Urinary bladder (tissue), 4 donors: ENCODE results near the gene FMO5. TPM values are rescaled to one million over a fixed set of nuclear protein-coding genes. Genes with fewer than 3 reads are reported as not detected.
"Not testable (repeated sequence)": the region's sequence is repeated elsewhere in the genome, so short reads cannot be mapped to it uniquely, and the experiment has no call there.

Source experiments
- DNase-seq: peaks from one replicate; pipeline ENCODE4 v3.0.0-alpha.2; 2015; ENCODE audit errors: extremely low spot score
- H3K27ac ChIP-seq: one replicate; pipeline ENCODE4 v1.5.1; 2013; ENCODE audit warnings: low read depth, mild to moderate bottlenecking, moderate library complexity
- H3K36me3 ChIP-seq: one replicate; pipeline ENCODE4 v1.6.1; 2013; ENCODE audit warnings: mild to moderate bottlenecking, moderate library complexity; ENCODE audit not compliant: insufficient read depth
- H3K4me1 ChIP-seq: one replicate; pipeline ENCODE4 v1.6.1; 2013; ENCODE audit warnings: mild to moderate bottlenecking, moderate library complexity; ENCODE audit not compliant: insufficient read depth
- H3K4me3 ChIP-seq: one replicate; pipeline ENCODE4 v1.5.1; 2013; ENCODE audit warnings: low read depth, low read length
- WGBS: extraction: QIAGEN DNeasy Blood & Tissue Kit; methylation state at CpG from one replicate; pipeline ENCODE4 v1.1.7; 2013; 5-methylcytosine and 5-hydroxymethylcytosine counted together
- polyA plus RNA-seq: library from polyadenylated mRNA; stranded (reverse); fragments of 200-250 nt; gene quantifications from one replicate; pipeline ENCODE4 v1.2.3, GENCODE V29; 2013
- total RNA-seq: library from RNA; depleted of rRNA; stranded (reverse); fragments of >200 nt; gene quantifications from one replicate; pipeline ENCODE4 v1.2.3, GENCODE V29; 2014
- donor health status: healthy with polysubstance abuse.
- donor health status: healthy.

The FMO5 gene
- total and polyA plus RNA-seq, 2 donors, result 4.8 to 9.5 TPM

- Histone ChIP-seq H3K27ac (no peak overlapping the region), H3K4me3 (no peak overlapping the region), H3K4me1 (no peaks in the 10 kb centered on the region), H3K36me3 (no peaks in the 10 kb centered on the region)
- 94% methylated on average over 6 of the region's 6 CpGs for WGBS
- DNase-seq, result no peak
Measured at GRCh38 chr1:147245129-147245528, 20.0 kb upstream of the FMO5 start.

DNA sequence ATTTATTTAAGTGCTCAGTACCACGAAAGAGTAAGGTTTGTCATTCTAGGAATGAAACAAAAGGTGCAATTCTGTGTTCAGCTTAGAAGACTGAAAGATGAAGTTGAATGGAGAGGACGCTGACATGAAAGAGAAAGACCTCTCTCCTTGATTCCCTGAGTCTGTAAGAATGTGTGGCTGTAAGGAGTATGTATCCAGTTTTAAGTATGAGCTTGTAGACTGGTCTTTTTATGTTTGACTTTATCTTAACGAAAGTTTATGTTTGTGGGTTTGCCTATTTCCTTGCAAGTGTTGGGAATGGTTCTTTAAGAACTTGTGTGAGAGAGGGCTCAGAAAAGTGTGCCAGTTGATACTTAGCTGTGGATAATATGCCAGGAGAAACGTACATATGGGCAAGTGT is 18.7 kb upstream of the FMO5 start:
- 14% methylated on average over 4 of the region's 4 CpGs for WGBS
- peak overlapping the region; percentile 77 for H3K4me3 ChIP-seq
- H3K4me1 ChIP-seq, result no peaks in the 10 kb centered on the region
- H3K27ac ChIP-seq, result no peak overlapping the region
- no peak for DNase-seq
- H3K36me3 ChIP-seq, result no peaks in the 10 kb centered on the region

DNA sequence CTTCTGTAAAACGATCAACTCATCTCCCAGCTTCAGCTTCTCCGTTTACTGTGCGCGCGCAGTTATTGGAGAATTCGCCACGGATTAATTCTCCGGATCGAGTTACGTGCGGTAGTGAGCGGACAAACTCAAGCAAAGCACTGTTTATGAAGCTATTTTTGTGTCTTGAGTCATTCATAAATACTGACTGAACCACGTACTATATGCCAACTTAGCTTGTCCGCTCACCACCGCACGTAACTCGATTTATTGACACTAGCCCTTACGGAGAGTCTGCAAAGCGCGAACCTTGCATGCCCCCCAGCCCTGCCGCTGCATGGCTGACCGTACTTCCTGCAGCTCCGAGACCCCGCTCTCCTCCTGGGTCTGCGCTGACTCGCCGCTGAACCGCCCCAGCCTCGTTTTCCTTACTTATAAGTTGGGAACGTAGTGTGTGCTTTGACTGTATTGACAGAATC is 18.1 kb upstream of the FMO5 start:
- no peak for DNase-seq
- Histone ChIP-seq H3K36me3 (no peaks in the 10 kb centered on the region), H3K4me1 (no peaks in the 10 kb centered on the region), H3K27ac (peak overlapping the region; percentile 64), H3K4me3 (peak overlapping the region; percentile 77)
- WGBS, result under 1% methylated on average over 30 of the region's 30 CpGs

- Histone ChIP-seq H3K36me3 (no peaks in the 10 kb centered on the region), H3K4me3 (peak within 1 kb of the TSS; percentile 77), H3K4me1 (no peaks in the 10 kb centered on the region), H3K27ac (peak within 1 kb of the TSS; percentile 64)
- WGBS, result under 1% methylated on average over 82 of the region's 82 CpGs
- DNase-seq, result peak; percentile 84
Measured at GRCh38 chr1:147242449-147243227, 17.5 kb upstream of the FMO5 start, which contains the start of gene CHD1L. Gene CHD1L, plus strand, starts transcription at chr1:147242684. Its CDS starts 20 bp downstream, at chr1:147242704.

GRCh38 chr1:147241934-147242448 is 16.9 kb upstream of the FMO5 start:
- 35% methylated on average over 9 of the region's 9 CpGs for WGBS
- no peak for DNase-seq
- no peaks in the 10 kb centered on the region for H3K36me3 ChIP-seq

GRCh38 chr1:147240131-147240721 is 15.1 kb upstream of the FMO5 start:
- H3K27ac ChIP-seq, H3K4me3 ChIP-seq, H3K36me3 ChIP-seq, H3K4me1 ChIP-seq, DNase-seq: not testable (repeated sequence)
- WGBS, result 86% methylated on average over 5 of the region's 5 CpGs

More at GRCh38 chr1:147241934-147242448, 16.9 kb upstream of the FMO5 start:
- Histone ChIP-seq H3K4me3 (no peak overlapping the region), H3K27ac (no peak overlapping the region), H3K4me1 (no peaks in the 10 kb centered on the region)

GRCh38 chr1:147238925-147239820 is 14.0 kb upstream of the FMO5 start:
- no peaks in the 10 kb centered on the region for H3K4me1 ChIP-seq
- WGBS, result 59% methylated on average over 11 of the region's 11 CpGs
- H3K36me3 ChIP-seq, result no peaks in the 10 kb centered on the region
- no peak overlapping the region for H3K27ac ChIP-seq
- DNase-seq, result no peak
- H3K4me3 ChIP-seq, result no peak overlapping the region

GRCh38 chr1:147238053-147238902 is 13.1 kb upstream of the FMO5 start:
- no peak for DNase-seq
- Histone ChIP-seq H3K4me3 (no peak overlapping the region), H3K36me3 (no peaks in the 10 kb centered on the region), H3K4me1 (no peaks in the 10 kb centered on the region), H3K27ac (no peak overlapping the region)
- 64% methylated on average over 3 of the region's 3 CpGs for WGBS

DNA sequence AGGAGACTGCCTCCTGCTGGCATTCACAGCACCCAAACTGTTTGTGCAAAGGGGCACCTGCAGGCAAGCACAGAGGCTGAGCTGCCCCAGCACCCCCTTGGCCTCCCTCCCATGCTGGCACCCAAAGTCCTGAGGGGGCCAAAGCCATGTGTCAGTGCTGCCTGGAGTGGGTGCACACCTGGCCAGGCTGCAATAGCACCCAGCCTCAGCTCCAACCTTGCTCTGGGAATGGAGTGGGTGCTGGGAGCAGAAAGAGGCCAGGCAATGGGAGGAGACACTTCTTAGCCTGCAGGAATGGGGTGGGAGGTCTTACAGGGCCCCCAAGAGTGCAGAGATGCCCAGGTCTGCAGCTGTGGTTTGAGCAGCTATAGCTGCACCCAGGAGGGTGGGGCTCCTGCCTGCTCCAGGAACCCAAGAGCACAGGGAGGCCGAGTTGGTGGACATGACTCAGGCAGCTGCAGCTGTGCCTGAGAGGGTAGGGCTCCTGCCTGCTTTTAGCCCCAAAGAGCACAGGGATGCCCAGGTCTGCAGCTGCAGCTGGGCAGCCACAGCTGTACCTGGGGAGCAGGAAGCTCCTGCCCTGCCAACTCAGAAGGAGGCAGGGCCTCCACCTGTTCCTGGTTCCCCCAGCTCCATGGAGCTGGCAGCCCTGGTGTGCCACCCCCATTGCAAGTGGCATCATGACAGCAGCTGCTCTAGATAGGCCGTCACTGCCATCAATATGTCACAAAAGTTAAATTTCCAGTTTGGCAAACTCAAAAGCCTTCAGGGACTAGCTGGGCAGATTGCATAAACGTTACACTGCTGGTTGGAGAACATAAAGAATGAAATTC is 12.0 kb upstream of the FMO5 start:
- Histone ChIP-seq H3K4me1 (no peaks in the 10 kb centered on the region), H3K36me3 (no peaks in the 10 kb centered on the region), H3K27ac (no peak overlapping the region), H3K4me3 (no peak overlapping the region)
- WGBS, result 66% methylated on average over 3 of the region's 3 CpGs
- no peak for DNase-seq

- H3K27ac ChIP-seq, result no peak overlapping the region
- 47% methylated on average over 2 of the region's 2 CpGs for WGBS
- no peak for DNase-seq
- H3K4me3 ChIP-seq, result no peak overlapping the region
- no peaks in the 10 kb centered on the region for H3K36me3 ChIP-seq
- H3K4me1 ChIP-seq, result no peaks in the 10 kb centered on the region
Measured at GRCh38 chr1:147236448-147236847, 11.3 kb upstream of the FMO5 start.

DNA sequence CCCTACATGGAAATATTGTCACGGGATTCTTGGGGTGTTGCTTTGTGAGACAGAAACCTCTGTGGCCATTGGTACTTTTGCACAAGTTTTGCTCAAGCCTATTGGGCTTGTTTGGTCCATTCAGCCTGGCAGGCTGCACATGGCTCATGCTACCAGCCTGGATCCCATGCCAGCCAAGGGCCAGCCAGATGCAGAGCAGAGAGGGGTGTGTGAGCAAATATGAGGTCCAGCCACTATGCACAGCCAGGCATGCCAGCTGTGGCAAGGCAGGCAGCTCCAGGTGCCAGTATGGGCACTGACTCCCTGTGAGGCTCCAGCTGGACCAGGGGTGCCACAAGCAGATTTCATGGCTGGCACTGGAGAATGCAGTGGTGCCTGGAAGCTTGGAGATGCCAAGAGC is 10.7 kb upstream of the FMO5 start:
- Histone ChIP-seq H3K4me1 (no peaks in the 10 kb centered on the region), H3K27ac (no peak overlapping the region), H3K4me3 (no peak overlapping the region), H3K36me3 (no peaks in the 10 kb centered on the region)
- WGBS, result 88% methylated on average over 1 of the region's 1 CpG
- no peak for DNase-seq

DNA sequence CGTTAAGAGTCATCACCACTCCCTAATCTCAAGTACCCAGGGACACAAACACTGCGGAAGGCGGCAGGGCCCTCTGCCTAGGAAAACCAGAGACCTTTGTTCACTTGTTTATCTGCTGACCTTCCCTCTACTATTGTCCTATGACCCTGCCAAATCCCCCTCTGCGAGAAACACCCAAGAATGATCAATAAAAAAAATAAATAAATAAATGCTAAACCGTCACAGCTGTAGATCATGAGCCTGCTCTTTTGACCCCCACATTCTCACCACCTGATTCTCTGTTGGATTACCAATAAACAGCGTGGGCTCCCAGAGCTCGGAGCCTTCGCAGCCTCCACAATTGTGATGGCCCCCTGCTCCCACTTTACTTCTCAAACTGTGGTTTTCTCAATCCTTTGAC is 8.8 kb upstream of the FMO5 start:
- 79% methylated on average over 8 of the region's 8 CpGs for WGBS
- not testable (repeated sequence) for DNase-seq, H3K4me3 ChIP-seq, H3K4me1 ChIP-seq, H3K36me3 ChIP-seq, H3K27ac ChIP-seq
